Ammon's horn (tissue), 1 donor: ENCODE data around the gene POLR3F.
A peak's percentile ranks its signal among the peaks of the same experiment; 100 is the strongest.
"Not testable (repeated sequence)": the region's sequence is repeated elsewhere in the genome, so short reads cannot be mapped to it uniquely, and the experiment has no call there.

ENCODE experiments used
- DNase-seq: peaks from one replicate; pipeline ENCODE4 v3.0.0-alpha.2; 2016; ENCODE audit warnings: low spot score

The POLR3F gene, protein sequence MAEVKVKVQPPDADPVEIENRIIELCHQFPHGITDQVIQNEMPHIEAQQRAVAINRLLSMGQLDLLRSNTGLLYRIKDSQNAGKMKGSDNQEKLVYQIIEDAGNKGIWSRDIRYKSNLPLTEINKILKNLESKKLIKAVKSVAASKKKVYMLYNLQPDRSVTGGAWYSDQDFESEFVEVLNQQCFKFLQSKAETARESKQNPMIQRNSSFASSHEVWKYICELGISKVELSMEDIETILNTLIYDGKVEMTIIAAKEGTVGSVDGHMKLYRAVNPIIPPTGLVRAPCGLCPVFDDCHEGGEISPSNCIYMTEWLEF

DNA sequence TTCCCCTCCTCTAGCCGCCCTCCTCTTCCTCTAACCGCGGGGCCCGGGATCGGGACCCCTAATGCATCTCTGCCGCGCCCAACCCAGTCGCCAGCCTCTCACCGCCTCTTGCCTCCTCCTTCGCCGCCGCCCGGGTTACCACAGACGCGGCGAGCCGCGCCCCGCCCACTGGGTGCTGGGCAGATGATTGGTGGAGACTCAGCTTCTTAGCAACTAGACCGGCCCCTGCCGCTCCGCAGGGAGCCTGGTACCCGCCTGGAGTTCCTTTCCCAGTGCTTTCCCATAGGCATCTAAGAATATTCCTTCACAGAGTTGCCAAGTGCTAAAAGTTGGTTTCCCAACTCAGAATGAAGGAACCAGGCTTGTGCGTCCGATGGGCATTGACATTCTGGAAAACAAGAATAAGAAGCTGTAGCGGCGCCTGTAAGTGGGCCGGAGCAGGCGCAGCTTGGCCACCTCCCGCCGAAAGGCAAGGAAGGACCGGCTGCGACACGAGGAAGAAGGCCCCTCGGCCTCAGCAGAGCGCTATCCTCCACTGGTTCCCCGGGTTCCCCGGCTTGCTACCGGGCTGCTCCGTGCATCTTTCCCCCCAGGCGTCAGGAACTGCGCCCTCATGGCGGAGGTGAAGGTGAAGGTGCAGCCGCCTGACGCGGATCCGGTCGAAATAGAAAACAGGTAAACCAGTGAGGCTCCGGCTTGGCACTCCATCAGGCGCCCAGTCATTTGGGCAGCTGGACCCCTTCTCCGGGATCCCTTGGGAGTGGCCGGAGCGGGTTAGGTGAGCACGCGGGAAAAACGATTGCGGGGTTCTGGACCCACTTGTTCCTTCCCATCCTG is at the start of gene POLR3F, which contains the start of gene DZANK1:
TSS of gene POLR3F (plus strand) at position 497 of the 837 bp plus-strand sequence. CDS start at position 614, 117 bp downstream.
TSS of gene DZANK1 (minus strand) at position 137 of the 837 bp plus-strand sequence. CDS start 1,672 bp downstream, outside the sequence.
- DNase-seq: peak; percentile 98

DNA sequence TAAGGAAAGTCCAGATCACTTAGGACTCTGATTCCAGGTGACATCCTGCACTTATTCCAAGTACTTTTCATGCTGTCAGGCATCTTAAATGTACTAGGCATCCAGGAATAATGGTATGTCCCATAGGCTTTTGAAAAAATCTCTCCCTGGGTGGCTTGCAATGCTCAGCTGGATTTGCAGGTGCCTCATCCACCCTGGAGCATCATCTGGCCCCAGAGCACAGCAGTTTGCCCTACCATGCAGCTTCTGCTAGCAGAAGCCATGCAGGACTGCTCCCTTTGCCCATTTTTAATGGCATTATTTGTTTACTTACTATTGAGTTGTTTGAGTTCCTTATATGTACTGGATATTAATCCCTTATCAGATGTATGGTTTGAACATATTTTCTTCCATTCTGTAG is 45.6 kb upstream of the POLR3F start:
- DNase-seq: no peak

DNA sequence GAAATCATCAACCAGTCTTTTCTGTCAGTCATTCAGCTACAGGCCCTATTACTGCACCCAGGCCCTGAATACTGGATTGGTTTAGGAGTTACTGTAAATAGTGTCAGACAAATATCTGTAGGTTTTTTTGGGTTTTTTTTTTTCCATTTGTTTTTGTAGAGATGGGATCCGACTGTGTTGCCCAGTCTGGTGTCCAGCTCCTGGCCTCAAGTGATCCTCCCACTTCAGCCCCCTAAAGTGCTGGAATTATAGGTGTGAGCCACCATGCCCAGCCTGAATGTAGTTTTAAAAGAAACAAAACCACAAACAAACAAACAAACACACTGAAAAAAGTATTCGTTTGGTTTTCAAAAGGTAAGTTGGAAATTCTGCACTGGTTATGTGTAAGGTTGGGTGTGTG is 40.0 kb upstream of the POLR3F start:
- DNase-seq: no peak

DNA sequence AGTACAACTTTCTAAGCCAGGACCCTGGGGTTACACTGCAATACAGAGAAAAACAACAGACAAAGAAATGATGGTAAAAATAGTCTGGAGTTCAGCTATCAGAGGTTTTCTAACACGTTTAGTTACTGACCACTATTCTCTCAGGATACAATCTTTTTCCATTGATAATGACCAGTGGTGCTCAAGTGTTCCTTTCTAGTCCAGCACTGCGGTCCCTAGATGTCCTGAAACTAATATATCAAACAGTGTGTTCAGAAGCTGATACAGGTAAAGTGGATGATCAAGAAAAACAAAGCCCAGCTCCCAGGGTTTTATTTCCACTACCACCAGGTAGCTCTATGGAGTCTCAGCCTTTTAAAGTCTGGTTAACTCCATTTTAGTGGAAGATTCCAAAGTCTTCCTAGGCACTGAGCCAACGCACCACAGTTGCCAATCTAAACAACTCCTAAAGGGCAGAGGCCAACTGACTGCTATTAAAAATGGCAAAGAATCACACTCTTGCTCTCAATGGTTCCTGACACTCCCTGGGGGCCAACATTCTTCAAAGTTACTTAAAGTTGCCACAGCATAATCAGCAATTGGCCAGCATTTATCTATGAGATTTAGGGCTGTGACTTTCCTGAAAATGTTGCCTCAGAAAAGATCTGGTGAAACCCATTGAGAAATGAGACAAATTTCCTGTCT is 38.6 kb upstream of the POLR3F start:
- DNase-seq: no peak

DNA sequence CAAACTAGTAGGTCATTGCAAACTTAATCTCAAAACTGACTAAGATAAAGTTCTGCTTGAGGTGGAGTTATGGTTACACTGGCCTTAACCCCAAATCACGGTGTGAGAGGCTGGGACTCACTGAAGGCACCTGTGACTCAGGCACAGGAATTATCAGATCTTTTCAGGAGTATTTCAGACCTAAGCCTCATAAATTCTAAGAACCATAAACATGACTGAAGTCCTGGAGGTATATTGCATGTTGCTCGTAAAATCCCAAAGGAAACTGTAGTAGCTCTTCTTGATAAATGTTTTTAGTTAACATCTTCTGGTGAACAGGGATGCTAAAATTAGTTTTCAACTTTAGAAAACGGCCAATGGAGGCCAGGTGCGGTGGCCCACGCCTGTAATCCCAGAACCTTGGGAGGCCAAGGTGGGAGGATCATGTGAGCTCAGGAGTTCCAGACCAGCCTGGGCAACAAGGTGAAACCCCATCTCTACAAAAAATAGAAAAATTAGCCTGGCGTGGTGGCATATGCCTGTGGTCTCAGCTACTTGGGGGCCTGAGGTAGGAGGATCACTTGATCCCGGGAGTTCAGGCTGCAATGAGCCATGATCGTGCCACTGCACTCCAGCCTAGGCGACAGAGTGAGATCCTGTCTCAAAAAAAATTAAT is 36.9 kb upstream of the POLR3F start:
- no peak for DNase-seq

DNA sequence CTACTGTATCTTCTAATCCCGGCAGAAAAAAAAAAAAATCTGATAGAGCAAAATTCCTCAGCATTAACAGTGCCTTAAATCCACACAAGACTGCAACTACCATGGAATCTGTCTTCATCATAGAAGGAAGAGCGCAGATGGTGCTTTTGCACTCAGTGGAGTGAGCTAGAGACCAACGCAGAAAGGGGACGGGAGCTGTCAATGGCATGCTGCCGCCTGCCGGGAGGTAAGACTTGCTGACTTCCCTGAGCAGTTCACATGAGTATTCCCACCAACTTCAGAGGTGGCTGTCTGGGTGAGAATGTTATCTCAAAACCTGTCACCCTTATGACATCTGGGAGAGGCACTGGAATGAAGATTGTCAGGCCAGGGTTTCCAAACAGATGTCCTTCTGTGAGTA is 36.0 kb upstream of the POLR3F start:
- no peak for DNase-seq

DNA sequence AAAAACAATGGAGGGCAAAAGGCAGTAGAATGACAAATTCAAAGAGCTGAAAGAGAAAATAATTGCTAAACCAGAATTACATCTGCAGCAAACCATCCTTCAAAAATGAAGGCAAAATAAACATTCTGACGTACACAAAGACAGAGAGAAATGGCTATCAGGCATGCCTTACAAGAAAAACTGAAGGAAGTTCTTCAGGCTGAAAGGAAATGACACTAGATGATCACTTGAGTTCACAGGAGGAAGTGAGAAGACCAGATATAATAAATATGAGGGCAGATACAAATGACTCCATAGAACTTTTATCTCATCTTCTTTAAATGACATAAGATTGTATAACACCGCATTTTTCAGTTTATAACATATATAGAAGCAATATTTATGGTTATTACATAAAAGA is 30.3 kb upstream of the POLR3F start:
- DNase-seq: no peak

DNA sequence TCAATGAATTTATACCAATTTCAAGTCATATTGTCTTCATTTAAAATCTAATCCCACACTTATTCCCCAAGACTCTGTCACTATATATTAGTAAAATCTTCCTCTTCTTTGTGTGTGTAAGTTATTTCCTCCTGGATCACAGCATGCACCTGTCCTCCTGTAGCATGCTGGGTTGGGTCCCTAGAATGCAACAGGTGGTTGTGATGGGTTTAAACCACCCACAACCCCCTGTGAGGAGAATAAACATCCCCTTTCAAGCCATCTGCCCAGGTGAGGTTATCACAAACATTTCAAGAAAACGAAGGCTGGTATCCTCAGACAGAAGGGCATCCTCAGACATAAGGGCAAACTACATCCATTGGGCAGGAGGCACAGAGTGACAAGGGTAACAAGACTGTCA is 26.8 kb upstream of the POLR3F start:
- no peak for DNase-seq

DNA sequence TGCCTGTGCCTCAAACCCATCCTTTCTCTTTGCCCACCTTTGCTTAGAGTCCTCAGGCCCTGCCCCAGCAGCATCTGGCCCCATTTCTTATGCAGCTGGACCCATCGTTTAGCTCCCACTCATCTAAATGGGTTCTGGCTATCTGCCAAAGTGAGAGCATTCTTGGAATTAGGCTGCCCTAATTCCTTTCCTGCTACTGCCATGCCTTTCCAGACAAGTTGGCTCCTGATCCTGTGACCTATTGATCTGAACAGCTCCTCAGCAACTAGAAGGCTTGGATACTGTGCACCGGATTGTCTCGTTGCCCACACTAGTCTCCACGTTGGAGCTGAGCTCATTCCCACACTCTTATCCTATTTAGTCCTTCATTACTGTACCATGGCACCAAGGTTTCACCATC is 23.3 kb upstream of the POLR3F start:
- no peak for DNase-seq

DNA sequence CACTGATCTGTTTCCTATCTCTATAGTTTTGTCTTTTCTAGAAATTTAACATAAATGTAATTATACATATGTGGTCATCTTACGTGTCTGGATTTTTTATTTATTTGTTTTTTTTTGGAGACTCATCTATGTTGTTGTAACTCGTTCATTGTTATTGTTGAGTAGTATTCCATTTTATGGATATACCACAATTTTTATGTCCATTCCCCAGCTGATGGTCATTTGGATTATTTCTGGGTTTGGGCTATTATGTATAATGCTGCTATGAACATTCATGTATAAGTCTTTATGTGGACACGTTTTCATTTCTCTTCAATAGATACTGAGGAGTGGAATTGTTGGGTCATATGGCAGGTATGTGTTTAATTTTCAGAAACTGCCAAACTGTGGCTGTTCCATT is 10.6 kb upstream of the POLR3F start:
- no peak for DNase-seq

DNA sequence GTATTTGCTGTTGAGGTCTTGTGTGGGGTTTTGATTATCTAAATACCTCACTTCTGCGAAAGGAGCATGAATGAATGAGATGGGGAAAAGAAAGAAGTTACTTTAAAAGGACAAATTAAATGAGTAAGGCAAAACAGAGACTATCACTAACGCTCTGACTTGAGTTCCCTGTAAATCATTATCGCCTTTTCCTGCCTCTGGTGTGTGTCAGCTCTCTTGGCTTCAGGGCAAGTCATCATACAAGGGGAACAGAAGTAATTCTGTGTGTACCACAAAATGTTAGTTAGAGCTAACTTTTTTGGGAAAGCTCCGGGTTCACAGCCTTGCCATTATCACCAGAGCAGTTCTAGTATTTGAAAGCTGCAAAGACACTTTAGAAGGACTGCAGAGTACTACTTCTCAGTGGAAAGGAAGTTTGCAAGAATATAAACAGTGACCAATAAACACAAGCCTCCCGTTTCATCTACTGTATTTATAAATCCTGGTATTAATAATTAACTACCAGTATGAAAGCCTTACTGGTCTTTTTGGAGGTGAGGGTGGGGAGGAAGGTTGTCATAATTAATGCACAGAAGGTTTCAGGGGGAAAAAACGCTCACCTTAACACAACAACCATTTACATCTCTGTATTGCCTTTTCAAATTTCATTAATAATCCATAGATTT is 1.5 kb upstream of the POLR3F start:
- DNase-seq: no peak

DNA sequence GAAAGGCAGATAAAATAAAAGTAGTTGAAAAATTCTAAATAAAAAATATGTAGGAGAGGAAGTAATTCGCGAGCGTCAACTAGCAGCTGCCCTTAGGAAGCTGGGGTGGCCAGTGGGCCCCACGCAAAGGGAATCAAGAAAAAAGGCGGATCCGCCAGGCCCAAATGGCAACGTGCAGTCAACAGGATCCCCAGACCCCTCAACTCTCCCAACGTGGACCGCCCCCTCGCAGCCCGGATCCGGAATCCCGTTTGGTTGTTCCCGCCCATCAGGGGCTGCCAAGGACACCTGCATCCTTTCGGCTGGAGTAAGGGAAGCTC is 656 bp upstream of the POLR3F start:
- DNase-seq: no peak

DNA sequence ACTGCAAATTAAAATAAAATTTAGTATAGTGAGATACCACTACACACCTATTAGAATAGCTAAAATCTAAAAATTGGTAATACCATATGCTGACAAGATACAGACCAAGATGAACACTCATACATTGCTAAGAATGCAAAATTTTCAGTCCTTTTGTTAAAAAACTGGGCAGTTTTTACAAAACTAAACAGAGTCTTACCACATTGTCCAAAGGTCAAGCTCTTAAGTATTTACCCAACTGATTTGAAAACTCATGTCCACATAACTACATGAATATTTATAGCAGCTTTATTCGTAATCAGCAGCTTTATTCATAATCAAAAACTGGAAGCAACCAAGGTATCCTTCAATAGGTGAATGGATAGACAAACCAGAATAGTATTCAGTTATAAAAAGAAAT is 10.0 kb downstream of the POLR3F start:
- DNase-seq: no peak

DNA sequence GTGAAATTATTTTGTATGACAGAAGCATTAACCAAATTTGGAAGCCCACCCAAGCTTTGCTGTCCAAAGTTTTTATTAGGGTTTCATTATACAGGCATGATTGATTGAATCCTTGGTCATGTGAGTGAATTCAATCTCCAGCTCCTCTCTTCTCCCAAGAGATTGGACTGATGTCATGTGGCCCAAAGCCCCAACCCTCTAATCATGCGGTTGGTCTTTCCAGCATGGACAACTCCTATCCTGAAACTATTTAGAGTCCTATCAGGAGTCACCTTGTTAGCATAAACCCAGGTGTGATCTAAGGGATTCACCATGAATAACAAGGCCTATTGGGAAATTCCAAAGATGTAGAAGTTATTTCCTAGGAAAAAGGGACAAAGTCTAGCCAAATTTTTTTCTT is 10.6 kb downstream of the POLR3F start:
- no peak for DNase-seq

DNA sequence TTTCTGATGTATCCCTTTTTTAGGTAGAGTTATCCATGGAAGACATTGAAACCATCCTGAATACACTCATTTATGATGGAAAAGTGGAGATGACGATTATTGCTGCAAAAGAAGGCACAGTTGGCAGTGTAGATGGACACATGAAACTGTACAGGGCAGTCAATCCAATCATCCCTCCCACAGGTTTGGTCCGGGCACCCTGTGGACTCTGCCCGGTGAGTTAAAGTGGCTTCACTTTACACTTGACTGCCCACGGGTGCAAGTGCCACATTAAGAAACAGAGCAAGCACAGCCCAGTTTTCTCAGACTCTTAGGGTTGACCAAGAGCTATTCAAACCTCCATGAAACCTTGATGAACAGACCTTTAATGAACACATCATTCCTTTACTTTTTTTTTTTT is 14.4 kb downstream of the POLR3F start:
- no peak for DNase-seq

DNA sequence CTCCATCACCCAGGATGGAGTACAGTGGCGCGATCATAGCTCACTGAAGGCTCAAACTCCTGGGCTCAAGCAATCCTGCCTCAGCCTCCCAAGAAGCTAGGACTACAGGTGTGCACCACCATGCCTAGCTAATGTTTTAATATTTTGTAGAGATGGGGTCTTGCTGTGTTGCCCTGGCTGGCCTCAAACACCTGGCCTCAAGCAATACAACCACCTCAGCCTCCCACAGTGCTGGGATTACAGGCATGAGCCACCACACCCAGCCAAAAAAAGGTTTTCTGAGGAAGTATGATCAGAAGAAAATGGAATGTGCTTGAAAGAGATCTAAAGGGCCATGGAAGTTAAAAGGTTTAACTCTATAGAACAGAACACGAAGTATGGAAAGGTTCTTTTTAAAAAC is 21.1 kb downstream of the POLR3F start:
- DNase-seq: no peak

DNA sequence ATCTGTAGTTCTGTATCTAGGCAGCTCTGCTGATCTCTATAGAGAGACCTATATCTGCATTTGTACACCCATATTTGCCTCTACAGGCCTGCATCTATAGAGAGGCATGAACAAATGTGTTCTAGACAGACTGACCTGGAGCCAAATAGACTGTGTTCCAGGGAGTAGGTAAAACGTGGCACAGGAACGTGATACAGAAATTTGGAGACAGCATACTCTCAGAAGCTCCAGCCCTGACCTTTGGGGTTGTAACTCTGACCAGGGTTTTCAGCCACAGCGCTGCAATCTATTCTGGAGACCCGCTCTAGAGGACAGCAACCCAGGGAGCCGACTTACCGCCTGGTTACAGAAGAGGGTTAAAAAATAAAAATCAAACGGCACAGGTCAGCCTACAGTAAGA is 28.9 kb downstream of the POLR3F start:
- no peak for DNase-seq

DNA sequence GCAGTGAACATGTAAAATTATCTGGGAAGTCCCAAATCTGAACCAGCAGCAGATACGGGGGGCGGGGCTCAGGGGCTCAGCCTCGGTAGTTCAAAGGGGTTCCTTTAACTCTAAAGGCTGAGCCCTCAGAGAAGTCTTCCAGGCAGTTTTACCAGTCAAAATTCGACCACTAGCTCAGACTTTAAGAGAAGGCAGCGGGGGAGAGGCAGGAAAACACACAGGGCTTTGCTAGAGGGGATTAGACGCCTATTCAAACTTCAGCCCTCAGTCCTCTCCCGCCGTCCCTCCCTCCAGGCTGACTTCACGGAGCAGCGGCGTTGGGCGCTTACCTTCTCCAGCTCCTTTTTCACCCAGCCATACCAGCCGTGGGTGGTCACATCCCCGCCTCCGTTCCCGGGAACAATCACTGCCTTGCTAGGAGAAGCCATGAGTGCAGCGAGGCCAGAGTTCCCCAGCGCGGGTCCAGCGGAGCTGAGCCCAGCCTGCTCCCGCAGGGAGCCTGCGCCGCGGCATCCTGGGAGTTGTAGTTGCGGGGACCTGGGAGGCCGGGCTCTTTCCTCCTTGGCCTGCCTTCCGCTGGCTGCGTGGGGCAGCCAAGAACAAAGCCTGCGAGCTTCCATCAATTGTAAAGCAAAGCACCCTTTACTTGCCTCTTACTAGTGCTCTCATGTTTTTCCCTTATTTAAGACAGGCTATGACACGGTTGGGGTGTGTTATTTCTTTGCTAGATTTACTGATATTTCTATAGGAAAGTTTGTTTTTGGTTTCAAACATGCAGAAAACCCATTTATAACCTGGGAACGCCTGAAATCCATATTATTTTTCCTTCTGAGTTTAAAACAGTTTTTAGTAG is 29.8 kb downstream of the POLR3F start, which contains the start of gene RBBP9:
TSS of gene RBBP9 (minus strand) at position 486 of the 853 bp plus-strand sequence. CDS start at position 428, 58 bp downstream.
- peak; percentile 90 for DNase-seq

DNA sequence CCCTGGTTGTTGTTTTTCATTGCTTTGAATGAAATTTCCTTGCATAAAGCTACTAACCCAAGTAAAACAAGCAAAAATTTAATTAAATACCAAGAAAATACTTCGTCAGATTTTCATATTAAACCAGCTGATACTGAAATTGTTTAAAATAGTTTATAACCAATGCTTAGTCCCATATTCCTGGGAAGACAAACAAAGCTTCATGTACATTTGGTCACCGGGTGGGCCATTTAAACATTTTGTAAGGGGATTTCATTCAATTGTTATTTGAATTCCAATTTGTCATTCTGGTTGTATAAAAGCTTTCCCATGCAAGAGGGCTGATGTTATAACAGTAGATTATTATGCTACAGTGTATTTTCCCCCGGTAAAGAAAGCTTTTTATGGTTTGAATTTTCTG is 30.4 kb downstream of the POLR3F start:
- no peak for DNase-seq

DNA sequence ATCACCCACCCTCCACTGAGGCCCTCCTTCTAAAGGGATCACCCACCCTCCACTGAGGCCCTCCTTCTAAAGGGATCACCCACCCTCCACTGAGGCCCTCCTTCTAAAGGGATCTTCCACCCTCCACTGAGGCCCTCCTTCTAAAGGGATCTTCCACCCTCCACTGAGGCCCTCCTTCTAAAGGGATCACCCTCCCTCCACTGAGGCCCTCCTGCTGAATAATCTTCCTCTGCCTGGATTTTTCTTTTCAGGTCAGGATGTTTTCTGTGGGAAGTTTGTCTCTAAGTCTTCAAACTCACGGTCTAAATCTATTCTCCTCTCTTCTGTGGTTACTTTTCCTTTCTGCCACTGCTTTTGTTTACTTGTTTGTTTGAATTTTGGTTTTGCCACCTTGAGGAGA is 34.5 kb downstream of the POLR3F start:
- not testable (repeated sequence) for DNase-seq
